Tibial artery (tissue), 4 donors: ENCODE measurements around the gene CRYBB3.

Experiments used
- DNase-seq, 2 donors: peaks; one replicate each; pipeline ENCODE4 v3.0.0-alpha.2; 2019
- H3K27ac ChIP-seq, 2 donors: fragments of 200-600 bp; sonication (generic) in 1 of 2; 1 replicate in 1 of 2; 2 replicates in 1 of 2; pipeline ENCODE4 v1.5.1; 2018 to 2019; ENCODE audit warnings: mild to moderate bottlenecking in 1 of 2
- H3K27me3 ChIP-seq, 2 donors: fragments of 200-600 bp; sonication (generic) in 1 of 2; one replicate each; pipeline versions ENCODE4 v1.5.1 to v1.6.0; 2016 to 2019
- H3K36me3 ChIP-seq, 3 donors: fragments of 200-600 bp; sonication (generic) in 2 of 3; one replicate each; pipeline ENCODE4 v1.5.1; 2016 to 2019; ENCODE audit warnings: mild to moderate bottlenecking in 2 of 3
- H3K4me1 ChIP-seq, 4 donors: fragments of 200-600 bp; sonication (generic) in 2 of 4; 1 replicate in 3 of 4; 2 replicates in 1 of 4; pipeline ENCODE4 v1.5.1; 2016 to 2019
- H3K4me3 ChIP-seq, 2 donors: fragments of 200-600 bp; sonication (generic) in 1 of 2; 1 replicate in 1 of 2; 2 replicates in 1 of 2; pipeline ENCODE4 v1.5.1; 2018 to 2019; ENCODE audit warnings: mild to moderate bottlenecking in 2 of 2
- H3K9me3 ChIP-seq, 3 donors: fragments of 200-600 bp; sonication (generic) in 1 of 3; one replicate each; pipeline ENCODE4 v1.5.1; 2016 to 2019
- CTCF ChIP-seq, 2 experiments: fragments of 200-600 bp in 1 of 2; fragments of 450-650 bp in 1 of 2; IDR thresholded peaks; one replicate each; pipeline ENCODE4 v1.5.1; 2017 to 2019; ENCODE audit warnings: antibody characterized with exemption in 2 of 2, mild to moderate bottlenecking in 1 of 2, moderate library complexity in 1 of 2
- intact Hi-C: fragments of 100-400 bp; cut with DNase I; formaldehyde crosslinking; loops from one replicate; pipeline ENCODE4 v1.15.0; 2023; ENCODE audit warnings: low total_unique reads

Gene CRYBB3

GRCh38 chr22:25172153-25172552 is 27.5 kb upstream of the CRYBB3 start:
- Histone ChIP-seq H3K27me3 (no peaks in the 10 kb centered on the region), H3K27ac (no peak overlapping the region), H3K4me3 (no peak overlapping the region), H3K9me3 (no peaks in the 10 kb centered on the region), H3K36me3 (peaks cover 47 to 75% (median 59%) of the 10 kb centered on the region in 3 donors), H3K4me1 (peaks cover 0 to 20% (median 3%) of the 10 kb centered on the region in 4 donors)
- intact Hi-C loops, result loop anchor here (5.0 kb wide), 2 partner anchors 90 to 105 kb away; no protein-coding TSS in a partner anchor
- DNase-seq, result no peak
- TF ChIP-seq CTCF (IDR thresholded peaks at IDR 0.05), result peak; percentile 47 to 48

GRCh38 chr22:25174156-25174887 is 25.3 kb upstream of the CRYBB3 start:
- TF ChIP-seq CTCF (IDR thresholded peaks at IDR 0.05), result no peak
- peaks cover 60 to 88% (median 81%) of the 10 kb centered on the region in 3 donors for H3K36me3 ChIP-seq
- peaks cover 0 to 3% (median 0%) of the 10 kb centered on the region in 3 donors for H3K9me3 ChIP-seq
- H3K4me1 ChIP-seq, result peaks cover 0 to 4% (median 2%) of the 10 kb centered on the region in 4 donors
- DNase-seq, result no peak
- no peaks in the 10 kb centered on the region for H3K27me3 ChIP-seq
- intact Hi-C loops, result loop anchor here (5.0 kb wide), 2 partner anchors 92 to 107 kb away; no protein-coding TSS in a partner anchor
- H3K4me3 ChIP-seq, result no peak overlapping the region
- no peak overlapping the region for H3K27ac ChIP-seq

DNA sequence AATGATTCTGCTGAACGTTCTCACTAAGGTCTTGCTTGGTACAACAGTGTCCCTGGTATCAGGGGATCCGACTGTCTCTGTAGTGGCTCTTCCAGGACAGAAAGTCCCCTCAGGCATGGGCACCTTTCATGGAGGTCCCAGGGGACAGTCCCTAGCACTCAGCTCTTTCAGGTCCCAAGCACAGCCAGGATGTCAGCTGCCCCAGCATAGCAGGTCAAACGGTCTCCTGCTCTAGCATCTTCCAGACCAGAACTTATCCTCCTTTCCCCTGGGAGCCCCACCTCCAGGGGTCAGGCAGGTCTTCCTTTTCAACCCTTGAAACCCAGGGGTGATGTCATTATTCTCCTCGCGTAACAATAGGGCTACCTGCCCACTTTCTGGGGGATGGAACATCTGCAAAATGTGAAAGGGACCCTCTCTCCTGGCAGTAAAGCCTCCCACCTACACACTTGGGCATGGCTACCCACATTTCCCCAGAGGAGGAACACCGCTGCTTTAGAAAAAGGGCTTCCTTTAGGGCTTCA is 24.7 kb upstream of the CRYBB3 start:
- Histone ChIP-seq H3K27me3 (no peaks in the 10 kb centered on the region), H3K4me3 (no peak overlapping the region), H3K9me3 (peaks cover 0 to 4% (median 0%) of the 10 kb centered on the region in 3 donors), H3K36me3 (peaks cover 66 to 95% (median 87%) of the 10 kb centered on the region in 3 donors), H3K4me1 (peaks cover 0 to 4% (median 0%) of the 10 kb centered on the region in 4 donors), H3K27ac (no peak overlapping the region)
- intact Hi-C loops, result loop anchor here (5.0 kb wide), 2 partner anchors 93 to 108 kb away; no protein-coding TSS in a partner anchor
- TF ChIP-seq CTCF (IDR thresholded peaks at IDR 0.05), result no peak
- no peak for DNase-seq

- intact Hi-C loops, result no loop called here
- H3K9me3 ChIP-seq, result peaks cover 0 to 4% (median 0%) of the 10 kb centered on the region in 3 donors
- TF ChIP-seq CTCF (IDR thresholded peaks at IDR 0.05), result no peak
- H3K27ac ChIP-seq, result no peak overlapping the region
- DNase-seq, result no peak
- peaks cover 65 to 96% (median 92%) of the 10 kb centered on the region in 3 donors for H3K36me3 ChIP-seq
- H3K4me3 ChIP-seq, result no peak overlapping the region
- H3K4me1 ChIP-seq, result peaks cover 0 to 4% (median under 1%) of the 10 kb centered on the region in 4 donors
- no peaks in the 10 kb centered on the region for H3K27me3 ChIP-seq
Measured at GRCh38 chr22:25176175-25176574, 23.5 kb upstream of the CRYBB3 start.

- no peak for DNase-seq
- H3K4me1 ChIP-seq, result peaks cover 0 to 7% (median 2%) of the 10 kb centered on the region in 4 donors
- TF ChIP-seq CTCF (IDR thresholded peaks at IDR 0.05), result no peak
- intact Hi-C loops, result no loop called here
- no peak overlapping the region for H3K4me3 ChIP-seq
- H3K36me3 ChIP-seq, result peaks cover 59 to 96% (median 93%) of the 10 kb centered on the region in 3 donors
- H3K9me3 ChIP-seq, result peaks cover 0 to 4% (median 0%) of the 10 kb centered on the region in 3 donors
- no peak overlapping the region for H3K27ac ChIP-seq
- H3K27me3 ChIP-seq, result no peaks in the 10 kb centered on the region
Measured at GRCh38 chr22:25176799-25177198, 22.9 kb upstream of the CRYBB3 start.
